K562 (cell line): ENCODE results near the gene IL27RA. TPM values are rescaled to one million over a fixed set of nuclear protein-coding genes. Genes with fewer than 3 reads are reported as not detected.

ENCODE experiments used
- BRD9 ChIP-seq: fragments of 450-650 bp; IDR thresholded peaks from 2 replicates; pipeline ENCODE4 v1.6.1; 2018; ENCODE audit warnings: low read depth; ENCODE audit not compliant: partially characterized antibody
- E2F3 ChIP-seq: fragments of 250-450 bp; sonication (Bioruptor Pico); IDR thresholded peaks from 2 replicates; pipeline ENCODE4 v1.4.0; 2020; ENCODE audit warnings: mild to moderate bottlenecking
- GABPA ChIP-seq: fragments of 200-800 bp; sonication (Bioruptor generic); conservative IDR thresholded peaks from 2 replicates; pipeline ENCODE4 v1.6.1; 2016; ENCODE audit warnings: low read depth, missing genetic modification characterization, missing compliant biosample characterization
- HMGN3 ChIP-seq: IDR thresholded peaks from 2 replicates; pipeline ENCODE4 v1.6.1; 2011; ENCODE audit warnings: borderline replicate concordance, low read depth, mild to moderate bottlenecking, mixed read lengths, low read length; ENCODE audit not compliant: insufficient read length; ENCODE audit errors: extremely low read depth
- KHSRP ChIP-seq: fragments of 450-650 bp; IDR thresholded peaks from 2 replicates; pipeline ENCODE4 v1.6.1; 2017
- MCM3 ChIP-seq: fragments of 450-650 bp; IDR thresholded peaks from 2 replicates; pipeline ENCODE4 v1.6.1; 2016
- MEF2A ChIP-seq: IDR thresholded peaks from 2 replicates; pipeline ENCODE4 v1.6.1; 2011; ENCODE audit warnings: low read depth, mild to moderate bottlenecking, low read length, moderate library complexity; ENCODE audit not compliant: control insufficient read depth
- POLR2AphosphoS5 ChIP-seq: IDR thresholded peaks from 2 replicates; pipeline ENCODE4 v1.6.1; 2011; ENCODE audit warnings: mild to moderate bottlenecking, low read depth, low read length, moderate library complexity; ENCODE audit not compliant: control insufficient read depth, insufficient read depth
- PYGO2 ChIP-seq: fragments of 450-650 bp; IDR thresholded peaks from 2 replicates; pipeline ENCODE4 v1.6.1; 2016; ENCODE audit warnings: mild to moderate bottlenecking, missing genetic modification characterization, moderate library complexity, missing compliant biosample characterization
- SRSF1 ChIP-seq: fragments of 200-400 bp; formaldehyde crosslinking; IDR thresholded peaks from 2 replicates; pipeline ENCODE4 v1.6.1; 2017; ENCODE audit warnings: mild to moderate bottlenecking, low read depth, low read length, moderate library complexity
- XRCC5 ChIP-seq: fragments of 200-400 bp; formaldehyde crosslinking; IDR thresholded peaks from 2 replicates; pipeline ENCODE4 v1.6.1; 2017; ENCODE audit warnings: low read depth, mild to moderate bottlenecking, low read length
- ZC3H8 ChIP-seq: fragments of 450-650 bp; IDR thresholded peaks from 2 replicates; pipeline ENCODE4 v1.6.1; 2017
- ZNF780A ChIP-seq: fragments of 250-450 bp; sonication (Bioruptor Pico); IDR thresholded peaks from 2 replicates; pipeline ENCODE4 v1.5.0; 2021; ENCODE audit warnings: mild to moderate bottlenecking
- ZNF830 ChIP-seq: fragments of 250-450 bp; sonication (Bioruptor Pico); IDR thresholded peaks from 2 replicates; pipeline ENCODE4 v1.5.0; 2021; ENCODE audit warnings: mild to moderate bottlenecking
- polyA plus RNA-seq, 8 experiments: library from polyadenylated mRNA; depleted of rRNA in 4 of 8; stranded (reverse) in 5 of 8; unstranded in 3 of 8; fragments of >200 nt; fragmentation: Nextera tagmentation in 2 of 8; fragmentation: Illumina TruSeq in 1 of 8; extraction: Ambion mirVana in 2 of 8; extraction: Trizol in 1 of 8; gene quantifications; 2 replicates each; pipeline versions ENCODE4 v1.2.1 to v1.2.3, GENCODE V29; 2011 to 2014; ENCODE audit warnings: inconsistent platforms in 1 of 8, missing spikeins in 1 of 8
- total RNA-seq, 7 experiments: library from RNA; depleted of rRNA in 6 of 7; stranded (reverse); fragments of >200 nt in 6 of 7; fragmentation: Illumina TruSeq in 2 of 7; extraction: Trizol in 2 of 7; gene quantifications; 2 replicates each; pipeline versions ENCODE4 v1.2.1 to v1.2.3, GENCODE V29; 2011 to 2021; ENCODE audit warnings: low replicate concordance in 1 of 7
- TF ChIP-seq, protein P1 (sequence below): IDR thresholded peaks from 3 replicates; pipeline ENCODE4 v1.6.1; 2011; ENCODE audit warnings: borderline replicate concordance, mild to moderate bottlenecking, moderate library complexity; ENCODE audit not compliant: insufficient read length; ENCODE audit errors: extremely low read depth
- TF ChIP-seq, protein P2 (sequence below), 3 experiments: fragments of 200-800 bp in 1 of 3; sonication (Bioruptor generic) in 1 of 3; sonication (generic) in 1 of 3; formaldehyde crosslinking in 1 of 3; IDR thresholded peaks; 2 replicates each; pipeline versions ENCODE4 v1.6.1 to v1.8.0; 2016 to 2022; ENCODE audit warnings: mild to moderate bottlenecking in 2 of 3, missing compliant biosample characterization in 2 of 3, missing genetic modification characterization in 2 of 3, missing genetic modification reagents in 1 of 3
- TF ChIP-seq, protein P3 (sequence below): conservative IDR thresholded peaks from 2 replicates; pipeline ENCODE4 v1.6.1; 2011; ENCODE audit warnings: low read depth, mild to moderate bottlenecking, low read length; ENCODE audit not compliant: control insufficient read depth
- TF ChIP-seq, protein P4 (sequence below): sonication (generic); formaldehyde crosslinking; IDR thresholded peaks from 2 replicates; pipeline ENCODE4 v1.8.1; 2023; ENCODE audit warnings: mild to moderate bottlenecking, missing genetic modification reagents
- TF ChIP-seq, protein P5 (sequence below): sonication (generic); formaldehyde crosslinking; IDR thresholded peaks from 2 replicates; pipeline ENCODE4 v1.8.0; 2022; ENCODE audit warnings: mild to moderate bottlenecking, missing genetic modification reagents

Gene IL27RA
- total and polyA plus RNA-seq, 9 of the 15 experiments (the other 6 are each of a cell fraction or from before 2014, with no cell fraction given), result 1.9 to 15.9 (median 12.0) TPM

DNA sequence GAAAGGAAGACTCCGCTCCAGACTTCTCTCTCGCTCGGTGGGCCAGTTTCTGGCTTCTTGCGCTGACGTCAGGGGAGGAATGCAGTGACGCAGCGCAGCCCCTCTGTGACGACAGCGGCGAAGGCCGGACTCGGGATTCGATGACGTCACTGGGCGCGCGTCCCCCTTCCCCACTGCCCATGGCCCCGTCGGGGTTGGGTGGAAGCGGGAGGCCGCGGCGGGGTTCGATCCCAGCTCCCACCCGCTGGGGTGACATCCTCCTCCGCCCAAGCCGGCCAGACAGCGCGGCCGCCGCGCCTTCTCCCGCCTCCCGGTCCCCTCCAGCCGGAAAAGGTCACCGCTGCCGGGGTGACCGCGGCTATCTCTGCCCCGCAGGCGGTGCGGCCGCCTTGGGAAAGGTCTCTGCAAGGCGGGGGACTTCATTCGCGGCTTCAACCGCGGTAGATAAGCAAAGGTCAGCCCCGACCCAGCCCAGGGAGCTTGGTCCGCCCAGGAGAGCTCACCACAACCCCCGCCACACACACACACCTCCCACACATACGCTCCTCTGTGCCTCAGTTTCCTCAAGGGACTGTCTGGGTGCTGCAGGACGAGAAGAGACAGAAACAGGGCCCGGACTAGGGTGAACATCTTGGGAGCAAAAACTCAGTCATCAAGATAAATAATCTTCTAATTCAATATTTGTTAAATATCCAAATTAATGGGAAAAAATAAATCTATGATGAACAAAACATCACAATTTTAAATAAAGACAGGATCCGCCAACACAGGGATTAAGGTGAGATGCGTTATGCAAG is 24.6 kb upstream of the IL27RA start (continued):
- TF ChIP-seq HMGN3 (peak; percentile 100), GABPA (peak; percentile 78), BRD9 (peak; percentile 88), MEF2A (peak; percentile 68), PYGO2 (tag) (no peak), ZC3H8 (0 out of 2 replicates have a peak, but pooled peaks have one; percentile 71), KHSRP (peak; percentile 99), E2F3 (peak; percentile 46; the same call in 1 of the 2 replicates), SRSF1 (no peak), MCM3 (no peak), XRCC5 (peak; percentile 77), ZNF780A (CRISPR knock-in tag) (no peak), POLR2AphosphoS5 (peak; percentile 96), ZNF830 (peak; percentile 81; the same call in 1 of the 2 replicates)
- TF ChIP-seq, protein P1, sequence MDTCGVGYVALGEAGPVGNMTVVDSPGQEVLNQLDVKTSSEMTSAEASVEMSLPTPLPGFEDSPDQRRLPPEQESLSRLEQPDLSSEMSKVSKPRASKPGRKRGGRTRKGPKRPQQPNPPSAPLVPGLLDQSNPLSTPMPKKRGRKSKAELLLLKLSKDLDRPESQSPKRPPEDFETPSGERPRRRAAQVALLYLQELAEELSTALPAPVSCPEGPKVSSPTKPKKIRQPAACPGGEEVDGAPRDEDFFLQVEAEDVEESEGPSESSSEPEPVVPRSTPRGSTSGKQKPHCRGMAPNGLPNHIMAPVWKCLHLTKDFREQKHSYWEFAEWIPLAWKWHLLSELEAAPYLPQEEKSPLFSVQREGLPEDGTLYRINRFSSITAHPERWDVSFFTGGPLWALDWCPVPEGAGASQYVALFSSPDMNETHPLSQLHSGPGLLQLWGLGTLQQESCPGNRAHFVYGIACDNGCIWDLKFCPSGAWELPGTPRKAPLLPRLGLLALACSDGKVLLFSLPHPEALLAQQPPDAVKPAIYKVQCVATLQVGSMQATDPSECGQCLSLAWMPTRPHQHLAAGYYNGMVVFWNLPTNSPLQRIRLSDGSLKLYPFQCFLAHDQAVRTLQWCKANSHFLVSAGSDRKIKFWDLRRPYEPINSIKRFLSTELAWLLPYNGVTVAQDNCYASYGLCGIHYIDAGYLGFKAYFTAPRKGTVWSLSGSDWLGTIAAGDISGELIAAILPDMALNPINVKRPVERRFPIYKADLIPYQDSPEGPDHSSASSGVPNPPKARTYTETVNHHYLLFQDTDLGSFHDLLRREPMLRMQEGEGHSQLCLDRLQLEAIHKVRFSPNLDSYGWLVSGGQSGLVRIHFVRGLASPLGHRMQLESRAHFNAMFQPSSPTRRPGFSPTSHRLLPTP, result peak; percentile 96
- TF ChIP-seq, protein P2, sequence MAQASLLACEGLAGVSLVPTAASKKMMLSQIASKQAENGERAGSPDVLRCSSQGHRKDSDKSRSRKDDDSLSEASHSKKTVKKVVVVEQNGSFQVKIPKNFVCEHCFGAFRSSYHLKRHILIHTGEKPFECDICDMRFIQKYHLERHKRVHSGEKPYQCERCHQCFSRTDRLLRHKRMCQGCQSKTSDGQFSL (CRISPR knock-in tag; IDR thresholded peaks at IDR 0.05), result peak; percentile 75
- TF ChIP-seq, protein P2 (tag; IDR thresholded peaks at IDR 0.05), result no peak
- TF ChIP-seq, protein P3, sequence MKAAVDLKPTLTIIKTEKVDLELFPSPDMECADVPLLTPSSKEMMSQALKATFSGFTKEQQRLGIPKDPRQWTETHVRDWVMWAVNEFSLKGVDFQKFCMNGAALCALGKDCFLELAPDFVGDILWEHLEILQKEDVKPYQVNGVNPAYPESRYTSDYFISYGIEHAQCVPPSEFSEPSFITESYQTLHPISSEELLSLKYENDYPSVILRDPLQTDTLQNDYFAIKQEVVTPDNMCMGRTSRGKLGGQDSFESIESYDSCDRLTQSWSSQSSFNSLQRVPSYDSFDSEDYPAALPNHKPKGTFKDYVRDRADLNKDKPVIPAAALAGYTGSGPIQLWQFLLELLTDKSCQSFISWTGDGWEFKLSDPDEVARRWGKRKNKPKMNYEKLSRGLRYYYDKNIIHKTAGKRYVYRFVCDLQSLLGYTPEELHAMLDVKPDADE, result peak; percentile 95
- TF ChIP-seq, protein P4, sequence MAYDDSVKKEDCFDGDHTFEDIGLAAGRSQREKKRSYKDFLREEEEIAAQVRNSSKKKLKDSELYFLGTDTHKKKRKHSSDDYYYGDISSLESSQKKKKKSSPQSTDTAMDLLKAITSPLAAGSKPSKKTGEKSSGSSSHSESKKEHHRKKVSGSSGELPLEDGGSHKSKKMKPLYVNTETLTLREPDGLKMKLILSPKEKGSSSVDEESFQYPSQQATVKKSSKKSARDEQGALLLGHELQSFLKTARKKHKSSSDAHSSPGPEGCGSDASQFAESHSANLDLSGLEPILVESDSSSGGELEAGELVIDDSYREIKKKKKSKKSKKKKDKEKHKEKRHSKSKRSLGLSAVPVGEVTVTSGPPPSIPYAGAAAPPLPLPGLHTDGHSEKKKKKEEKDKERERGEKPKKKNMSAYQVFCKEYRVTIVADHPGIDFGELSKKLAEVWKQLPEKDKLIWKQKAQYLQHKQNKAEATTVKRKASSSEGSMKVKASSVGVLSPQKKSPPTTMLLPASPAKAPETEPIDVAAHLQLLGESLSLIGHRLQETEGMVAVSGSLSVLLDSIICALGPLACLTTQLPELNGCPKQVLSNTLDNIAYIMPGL, result peak; percentile 82
- TF ChIP-seq, protein P5, sequence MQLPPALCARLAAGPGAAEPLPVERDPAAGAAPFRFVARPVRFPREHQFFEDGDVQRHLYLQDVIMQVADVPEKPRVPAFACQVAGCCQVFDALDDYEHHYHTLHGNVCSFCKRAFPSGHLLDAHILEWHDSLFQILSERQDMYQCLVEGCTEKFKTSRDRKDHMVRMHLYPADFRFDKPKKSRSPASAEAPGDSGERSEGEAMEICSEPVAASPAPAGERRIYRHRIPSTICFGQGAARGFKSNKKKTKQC (CRISPR knock-in tag), result peak; percentile 64; the same call in 1 of the 2 replicates
